Endothelial cell of umbilical vein (primary cell): ENCODE data around the gene LPAR1. TPM values are rescaled to one million over a fixed set of nuclear protein-coding genes. Genes with fewer than 3 reads are reported as not detected.

Experiments
- BruUV-seq: library from RNA; stranded (reverse); fragments of 400-500 nt; replicated peaks from 2 replicates; lab custom pipeline; 2021; lab: Mats Ljungman, UMichigan
- CTCF ChIA-PET: fragments of 300-600, 350-600 bp; sonication (Branson Sonifier 250); formaldehyde crosslinking; loops from one replicate; lab custom pipeline; 2021; ENCODE audit warnings: antibody characterized with exemption, inconsistent platforms; lab: Charles Lee
- POLR2A ChIA-PET: fragments of 300-600, 350-600 bp; sonication (Branson Sonifier 250); formaldehyde crosslinking; loops from one replicate; lab custom pipeline; 2021; ENCODE audit warnings: antibody characterized with exemption, inconsistent platforms; lab: Charles Lee
- DNase-seq: peaks from one replicate; pipeline ENCODE4 v3.0.0-alpha.2; 2011; ENCODE audit warnings: low read depth, low spot score
- FAIRE-seq: peaks from 2 replicates; lab custom pipeline; 2011; peaks lifted over from hg19 to GRCh38; lab: Jason Lieb, UNC
- H2AFZ ChIP-seq: 2 replicates; pipeline ENCODE4 v1.6.0; 2012; ENCODE audit warnings: low read depth, low read length, control low read depth, inconsistent platforms
- H3K27ac ChIP-seq: 2 replicates; pipeline ENCODE4 v1.5.1; 2011; ENCODE audit warnings: low read depth, mild to moderate bottlenecking, control low read depth, low read length, moderate library complexity; ENCODE audit not compliant: insufficient read depth
- H3K27me3 ChIP-seq, 2 experiments: 2 replicates each; pipeline versions ENCODE4 v1.6.0 to v1.6.1; 2011; ENCODE audit warnings: low read length in 2 of 2, mixed read lengths in 1 of 2; ENCODE audit not compliant: control insufficient read depth in 2 of 2, insufficient read depth in 2 of 2
- H3K36me3 ChIP-seq, 2 experiments: 2 replicates in 1 of 2; 3 replicates in 1 of 2; pipeline ENCODE4 v1.5.1; 2011; ENCODE audit warnings: low read length in 2 of 2, mild to moderate bottlenecking in 1 of 2, moderate library complexity in 1 of 2; ENCODE audit not compliant: control insufficient read depth in 2 of 2, insufficient read depth in 2 of 2; ENCODE audit errors: extremely low read depth in 1 of 2
- H3K4me1 ChIP-seq: 3 replicates; pipeline ENCODE4 v1.5.1; 2011; ENCODE audit warnings: mild to moderate bottlenecking, low read length; ENCODE audit not compliant: control insufficient read depth, insufficient read depth; ENCODE audit errors: extremely low read depth
- H3K4me2 ChIP-seq: 2 replicates; pipeline ENCODE4 v1.6.1; 2011; ENCODE audit warnings: low read length, control low read depth, mixed read lengths; ENCODE audit not compliant: insufficient read depth
- H3K4me3 ChIP-seq, 3 experiments: fragments of 200-600 bp in 1 of 3; sonication (generic), shearing (Covaris generic) in 1 of 3; replicated peaks in 1 of 3; 2 replicates each; pipeline ENCODE4 v1.5.1; 2011 to 2016; ENCODE audit warnings: control low read depth in 3 of 3, low read length in 3 of 3, mild to moderate bottlenecking in 2 of 3, inconsistent platforms in 1 of 3, low read depth in 1 of 3, moderate library complexity in 1 of 3; ENCODE audit not compliant: insufficient read depth in 1 of 3
- H3K79me2 ChIP-seq: 2 replicates; pipeline ENCODE4 v1.6.0; 2012; ENCODE audit warnings: low read length, inconsistent platforms; ENCODE audit not compliant: control insufficient read depth, insufficient read depth
- H3K9ac ChIP-seq: replicated peaks from 2 replicates; pipeline ENCODE3; 2011; ENCODE audit warnings: low read length, control low read depth; ENCODE audit not compliant: insufficient read depth; ENCODE audit errors: extremely low read depth
- H3K9me1 ChIP-seq: replicated peaks from 3 replicates; pipeline ENCODE4 v1.6.0; 2011; ENCODE audit warnings: mild to moderate bottlenecking, low read length; ENCODE audit not compliant: control insufficient read depth, insufficient read depth; ENCODE audit errors: extremely low read depth
- H3K9me3 ChIP-seq: replicated peaks from 2 replicates; pipeline ENCODE4 v1.5.1; 2012; ENCODE audit warnings: low read length, inconsistent platforms; ENCODE audit not compliant: control insufficient read depth, insufficient read depth
- H4K20me1 ChIP-seq: replicated peaks from 2 replicates; pipeline ENCODE3; 2011; ENCODE audit warnings: mild to moderate bottlenecking, low read length; ENCODE audit not compliant: control insufficient read depth, insufficient read depth; ENCODE audit errors: extremely low read depth
- CTCF ChIP-seq, 2 donors: IDR thresholded peaks; 1 replicate in 1 of 2; 2 replicates in 1 of 2; pipeline ENCODE4 v1.5.1; 2011; ENCODE audit warnings: low read length in 2 of 2, mild to moderate bottlenecking in 2 of 2, moderate library complexity in 2 of 2, control low read depth in 1 of 2, inconsistent platforms in 1 of 2, low read depth in 1 of 2; ENCODE audit not compliant: insufficient read depth in 1 of 2; ENCODE audit errors: extremely low read depth in 1 of 2
- EZH2 ChIP-seq: IDR thresholded peaks from 2 replicates; pipeline ENCODE4 v1.6.1; 2012; ENCODE audit warnings: borderline replicate concordance, low read depth, mild to moderate bottlenecking, moderate library complexity, low read length, inconsistent platforms; ENCODE audit not compliant: severe bottlenecking
- GATA2 ChIP-seq: IDR thresholded peaks from 2 replicates; pipeline ENCODE4 v1.7.0; 2011; ENCODE audit warnings: low read depth, mild to moderate bottlenecking, moderate library complexity, mixed read lengths, low read length; ENCODE audit not compliant: insufficient read length, insufficient read depth
- MAX ChIP-seq: IDR thresholded peaks from 2 replicates; pipeline ENCODE4 v1.6.1; 2011; ENCODE audit not compliant: insufficient read depth, insufficient read length
- MYC ChIP-seq: IDR thresholded peaks from one replicate; pipeline ENCODE4 v1.6.1; 2011; ENCODE audit warnings: mild to moderate bottlenecking, low read depth, low read length
- dilution Hi-C: fragments of 300-500 bp; cut with MboI; formaldehyde crosslinking; loops from one replicate; pipeline ENCODE4 v1.15.0; 2019; ENCODE audit warnings: low sequenced_read_pairs; ENCODE audit not compliant: extremely low pct_ligation_motif_present
- intact Hi-C: fragments of 100-400 bp; cut with micrococcal nuclease; formaldehyde crosslinking; loops from one replicate; pipeline ENCODE4 v1.10.0; 2022
- polyA plus RNA-seq, 4 experiments: library from polyadenylated mRNA; depleted of rRNA in 3 of 4; stranded (reverse) in 3 of 4; unstranded in 1 of 4; fragments of >200 nt; gene quantifications; 2 replicates each; pipeline versions ENCODE4 v1.2.1 to v1.2.3, GENCODE V29; 2011 to 2012; ENCODE audit warnings: missing spikeins in 1 of 4
- total RNA-seq: library from RNA; stranded (reverse); gene quantifications from 2 replicates; pipeline ENCODE4 v1.2.3, GENCODE V29; 2021

The LPAR1 gene
- total and polyA plus RNA-seq, 2 donors (not counting 3 experiments of a cell fraction or from before 2014, with no cell fraction given), result 0.88 to 3.0 TPM

GRCh38 chr9:111039231-111039906, 1.1 kb upstream of the LPAR1 start:
- no TSS peak for BruUV-seq
- Histone ChIP-seq H3K4me1 (peaks cover 21% of the 10 kb centered on the region), H3K9me3 (no peaks in the 10 kb centered on the region), H3K36me3 (no peaks in the 10 kb centered on the region), H3K4me2 (peak overlapping the region; percentile 69), H2AFZ (peak overlapping the region; percentile 75), H4K20me1 (no peaks in the 10 kb centered on the region), H3K27ac (no peak overlapping the region), H3K79me2 (no peaks in the 10 kb centered on the region), H3K9ac (no peak overlapping the region), H3K27me3 (peaks cover 23 to 28% of the 10 kb centered on the region in 2 experiments), H3K4me3 (peak overlapping the region in 1 of 3 experiments; percentile 29), H3K9me1 (no peaks in the 10 kb centered on the region)
- dilution Hi-C loops (no loop called here), intact Hi-C loops (loop anchor here (5.0 kb wide), 4 partner anchors 103 to 402 kb away; no protein-coding TSS in a partner anchor)
- TF ChIP-seq CTCF (IDR thresholded peaks at IDR 0.05; ENCODE audit: extremely low read depth in 1 of 2, insufficient read depth in 1 of 2, low read depth in 1 of 2, low read length in 2 of 2), result no peak
- TF ChIP-seq EZH2, result peak; percentile 35
- no peak for TF ChIP-seq MYC
- no peak for TF ChIP-seq GATA2
- TF ChIP-seq MAX, result no peak
- CTCF ChIA-PET, result interaction anchor here (1.1 kb wide), 1 partner anchor 401 kb away, joined by 3 read pairs; no protein-coding TSS in a partner anchor
- DNase-seq, result no peak
- POLR2A ChIA-PET, result no interaction called here
- no peak for FAIRE-seq
